Inflammatory macrophage (primary cell): Measurements from ENCODE around the gene LPAR2.
"Not testable (repeated sequence)": the region's sequence is repeated elsewhere in the genome, so short reads cannot be mapped to it uniquely, and the experiment has no call there.

Experiments
- DNase-seq, 2 donors: peaks; one replicate each; pipeline ENCODE4 v3.0.0-alpha.2; 2020 to 2022

The LPAR2 gene

GRCh38 chr19:19630426-19630825 lies 2.4 kb upstream of the LPAR2 start:
- no peak for DNase-seq

DNA sequence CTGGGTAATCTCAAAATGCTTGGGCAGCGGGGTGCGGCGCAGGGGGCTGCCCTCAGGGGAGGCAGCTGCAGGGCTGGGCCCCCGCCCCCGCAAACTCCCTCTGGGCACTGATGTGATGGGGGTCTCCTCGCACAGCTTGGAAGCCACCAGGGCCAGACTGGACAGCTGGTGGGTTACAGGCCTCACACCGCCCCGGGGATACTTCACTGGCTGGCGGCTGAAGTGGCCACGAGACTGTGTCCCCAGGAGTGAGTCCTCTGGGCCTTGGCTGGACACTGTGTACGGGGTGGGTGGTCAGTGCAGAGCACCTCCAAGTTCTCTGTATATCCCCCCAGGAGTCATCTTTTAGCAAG lies 2.0 kb upstream of the LPAR2 start:
- DNase-seq: no peak

GRCh38 chr19:19628501-19629134 lies 598 bp upstream of the LPAR2 start:
- DNase-seq: peak; percentile 58 to 83

- DNase-seq: no peak
Observed at GRCh38 chr19:19626516-19627472, 1.2 kb downstream of the LPAR2 start.

GRCh38 chr19:19624032-19624570 lies 3.9 kb downstream of the LPAR2 start:
- no peak for DNase-seq

DNA sequence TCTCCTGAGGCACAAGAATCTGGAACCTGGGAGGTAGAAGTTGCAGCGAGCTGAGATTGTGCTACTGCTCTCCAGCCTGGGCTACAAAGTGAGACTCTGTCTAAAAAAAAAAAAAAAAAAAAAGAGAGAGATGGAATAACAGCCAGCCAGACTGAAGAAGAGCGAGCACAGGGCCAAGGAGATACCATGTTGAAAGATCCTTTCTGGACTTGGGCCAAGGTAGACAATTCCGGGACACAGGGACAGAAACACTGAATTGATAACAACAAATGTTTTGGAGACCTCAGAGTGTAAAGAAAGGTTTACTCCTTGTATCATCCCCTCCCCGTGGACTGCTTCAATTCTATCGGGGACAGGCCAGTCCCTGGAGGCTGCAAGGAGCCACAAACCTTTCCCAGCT lies 4.6 kb downstream of the LPAR2 start:
- no peak for DNase-seq

DNA sequence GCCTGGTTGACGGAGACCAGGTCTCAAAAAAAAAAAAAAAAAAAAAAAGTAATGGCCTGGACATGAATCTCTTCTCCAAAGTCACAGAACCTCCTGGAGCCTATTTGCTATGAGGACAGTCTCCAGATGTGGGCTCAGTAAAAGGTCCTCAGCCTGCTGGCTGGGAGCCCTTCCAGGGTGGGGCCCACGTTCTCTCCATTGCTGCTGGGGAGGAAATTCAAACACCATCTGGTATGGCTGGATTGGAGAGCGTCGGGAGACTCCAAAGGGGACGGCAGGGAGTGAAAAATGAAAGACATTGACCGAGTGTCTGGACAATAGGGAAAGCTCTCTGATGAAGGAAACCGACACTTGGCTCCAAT lies 8.2 kb downstream of the LPAR2 start:
- DNase-seq: no peak

DNA sequence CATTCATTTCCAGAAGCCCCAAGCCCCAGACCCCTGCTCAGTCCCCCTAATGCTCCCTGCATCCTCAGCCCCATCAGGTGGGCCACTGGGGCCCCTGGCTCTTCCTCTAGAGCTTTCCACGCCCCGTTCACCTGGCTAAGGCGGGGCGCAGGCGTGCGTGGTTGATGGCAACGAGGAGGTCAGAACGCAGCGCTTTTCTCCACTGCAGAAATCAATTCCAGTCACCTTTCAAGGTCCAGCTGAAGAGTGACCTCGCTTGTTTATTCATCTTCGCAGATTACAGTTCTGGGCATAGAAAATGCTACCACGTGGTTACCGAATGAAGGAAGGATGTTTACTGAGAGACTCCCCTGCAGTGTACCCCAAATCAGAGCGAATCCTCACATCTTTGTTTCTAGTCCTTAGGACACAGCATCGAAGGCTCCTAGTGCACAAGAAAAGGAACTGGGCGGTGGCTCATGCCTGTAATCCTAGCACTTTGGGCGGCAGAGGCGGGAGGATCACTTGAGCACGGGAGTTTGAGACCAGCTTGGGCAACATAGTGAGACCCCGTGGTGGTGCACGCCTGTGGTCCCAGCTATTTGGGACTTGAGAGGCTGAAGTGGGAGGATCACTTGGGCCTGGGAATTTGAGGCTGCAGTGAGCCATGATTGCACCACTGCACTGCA lies 8.7 kb downstream of the LPAR2 start:
- DNase-seq: peak; percentile 30 to 48

GRCh38 chr19:19618219-19619051 lies 9.6 kb downstream of the LPAR2 start, which contains the start of gene PBX4:
PBX4 (minus strand) TSS chr19:19618687; CDS start chr19:19618629, 58 bp downstream.
- DNase-seq: peak; percentile 97 to 98

- DNase-seq: no peak
Observed at GRCh38 chr19:19615086-19615485, 12.9 kb downstream of the LPAR2 start.

DNA sequence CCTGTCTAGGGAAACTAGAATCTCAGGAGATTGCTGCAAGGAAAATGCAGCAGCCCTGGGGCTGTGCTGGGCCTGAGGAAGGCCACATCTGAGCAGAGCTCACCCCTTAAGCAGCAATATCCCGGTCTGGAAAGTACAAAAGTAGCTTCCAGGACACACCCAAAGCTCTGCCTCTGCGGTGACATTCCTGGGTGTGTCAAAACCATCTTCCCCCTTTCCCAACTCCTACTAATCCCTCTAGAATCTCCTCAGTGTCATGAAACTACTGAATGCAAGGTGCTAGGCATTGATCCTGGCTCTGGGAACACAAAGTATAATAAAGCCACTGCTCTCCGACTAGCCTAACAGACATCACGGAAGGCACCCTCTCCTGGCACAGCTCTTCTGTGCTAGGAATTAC lies 14.5 kb downstream of the LPAR2 start:
- no peak for DNase-seq

- no peak for DNase-seq
Observed at GRCh38 chr19:19610376-19611202, 17.4 kb downstream of the LPAR2 start.

DNA sequence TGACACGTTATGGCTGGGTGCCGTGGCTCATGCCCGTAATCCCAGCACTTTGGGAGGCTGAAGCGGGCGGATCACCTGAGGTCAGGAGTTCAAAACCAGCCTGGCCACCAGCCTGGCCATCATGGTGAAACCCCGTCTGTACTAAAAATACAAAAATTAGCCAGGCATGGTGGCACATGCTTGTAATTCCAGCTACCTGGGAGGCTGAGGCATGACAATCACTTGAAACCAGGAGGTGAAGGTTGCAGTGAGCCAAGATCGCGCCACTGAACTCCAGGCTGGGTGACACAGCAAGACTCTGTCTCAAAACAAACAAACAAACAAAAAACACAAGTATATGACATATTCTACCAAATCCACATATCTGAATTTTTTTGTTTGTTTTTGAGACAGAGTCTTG lies 21.3 kb downstream of the LPAR2 start:
- not testable (repeated sequence) for DNase-seq

GRCh38 chr19:19606021-19606420 lies 22.0 kb downstream of the LPAR2 start:
- no peak for DNase-seq

- no peak for DNase-seq
Observed at GRCh38 chr19:19602713-19603324, 25.2 kb downstream of the LPAR2 start.

- no peak for DNase-seq
Observed at GRCh38 chr19:19602136-19602712, 25.8 kb downstream of the LPAR2 start.

GRCh38 chr19:19600793-19601330 lies 27.2 kb downstream of the LPAR2 start:
- no peak for DNase-seq

- not testable (repeated sequence) for DNase-seq
Observed at GRCh38 chr19:19598728-19599451, 29.1 kb downstream of the LPAR2 start.

DNA sequence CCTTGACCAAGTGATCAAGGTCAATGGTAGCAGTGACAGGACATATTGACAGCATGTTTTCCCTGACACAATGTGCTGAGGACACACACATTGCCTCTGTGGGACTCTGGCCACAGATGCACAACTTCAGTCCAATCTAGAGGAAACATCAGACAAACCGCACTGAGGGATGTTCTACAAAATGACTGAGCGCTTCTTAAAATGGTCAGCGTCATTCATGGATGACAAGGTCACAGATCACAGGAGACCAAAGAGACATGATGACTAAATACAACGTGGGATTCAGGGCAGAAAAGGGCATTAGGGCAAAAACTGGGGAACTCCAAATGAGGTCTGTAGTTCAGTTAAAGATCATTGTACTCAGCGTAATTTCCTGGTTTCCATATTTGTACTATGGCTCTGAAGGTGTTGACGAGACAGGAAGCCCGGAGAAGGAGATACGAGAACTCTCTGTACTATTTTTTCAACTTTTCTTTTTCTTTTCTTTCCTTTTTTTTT lies 30.2 kb downstream of the LPAR2 start:
- peak; percentile 64 to 86 for DNase-seq
